GM12892 (cell line): ENCODE results near the gene CRIP1.

ENCODE experiments used
- POLR2A ChIP-seq: IDR thresholded peaks from 2 replicates; pipeline ENCODE4 v1.6.1; 2011; ENCODE audit warnings: low read depth, low read length, control low read depth
- POLR2AphosphoS5 ChIP-seq: IDR thresholded peaks from 2 replicates; pipeline ENCODE4 v1.6.1; 2011; ENCODE audit warnings: low read depth, low read length, control low read depth

GRCh38 chr14:105456736-105457617 is 29.7 kb upstream of the CRIP1 start:
- TF ChIP-seq POLR2AphosphoS5 (no peak), POLR2A (no peak)
